Measurements from ENCODE around the gene TMEM87B.

DNA sequence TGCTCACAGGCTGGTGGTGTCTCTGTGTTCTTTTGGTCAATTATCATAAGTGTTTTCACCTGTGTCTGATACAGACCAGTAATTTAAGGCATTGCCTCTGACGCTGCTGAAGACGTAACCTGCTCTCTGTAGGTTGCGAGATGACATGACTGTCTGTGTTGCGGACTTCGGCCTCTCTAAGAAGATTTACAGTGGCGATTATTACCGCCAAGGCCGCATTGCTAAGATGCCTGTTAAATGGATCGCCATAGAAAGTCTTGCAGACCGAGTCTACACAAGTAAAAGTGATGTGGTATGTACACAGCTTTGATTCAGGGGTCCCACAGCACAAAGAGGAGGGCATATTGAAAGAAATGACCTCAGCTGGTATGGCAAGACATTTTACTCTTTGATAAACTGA, 33.8 kb upstream of the TMEM87B start:
- TF ChIP-seq, protein P1, sequence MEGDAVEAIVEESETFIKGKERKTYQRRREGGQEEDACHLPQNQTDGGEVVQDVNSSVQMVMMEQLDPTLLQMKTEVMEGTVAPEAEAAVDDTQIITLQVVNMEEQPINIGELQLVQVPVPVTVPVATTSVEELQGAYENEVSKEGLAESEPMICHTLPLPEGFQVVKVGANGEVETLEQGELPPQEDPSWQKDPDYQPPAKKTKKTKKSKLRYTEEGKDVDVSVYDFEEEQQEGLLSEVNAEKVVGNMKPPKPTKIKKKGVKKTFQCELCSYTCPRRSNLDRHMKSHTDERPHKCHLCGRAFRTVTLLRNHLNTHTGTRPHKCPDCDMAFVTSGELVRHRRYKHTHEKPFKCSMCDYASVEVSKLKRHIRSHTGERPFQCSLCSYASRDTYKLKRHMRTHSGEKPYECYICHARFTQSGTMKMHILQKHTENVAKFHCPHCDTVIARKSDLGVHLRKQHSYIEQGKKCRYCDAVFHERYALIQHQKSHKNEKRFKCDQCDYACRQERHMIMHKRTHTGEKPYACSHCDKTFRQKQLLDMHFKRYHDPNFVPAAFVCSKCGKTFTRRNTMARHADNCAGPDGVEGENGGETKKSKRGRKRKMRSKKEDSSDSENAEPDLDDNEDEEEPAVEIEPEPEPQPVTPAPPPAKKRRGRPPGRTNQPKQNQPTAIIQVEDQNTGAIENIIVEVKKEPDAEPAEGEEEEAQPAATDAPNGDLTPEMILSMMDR (IDR thresholded peaks at IDR 0.05), result no peak
- TF ChIP-seq POLR2AphosphoS5 (IDR thresholded peaks at IDR 0.05), result no peak
